Measurements from ENCODE around the gene TNP2. TPM values are rescaled to one million over a fixed set of nuclear protein-coding genes. Genes with fewer than 3 reads are reported as not detected.
"Not testable (repeated sequence)": the region's sequence is repeated elsewhere in the genome, so short reads cannot be mapped to it uniquely, and the experiment has no call there.

TNP2 gene
- total RNA-seq, 1 donor from 2014 or later = not detected

GRCh38 chr16:11232852-11233726 lies 36.0 kb downstream of the TNP2 start:
- Mint-ChIP-seq H3K27me3 (ENCODE audit: low read depth) (no peaks in the 10 kb centered on the region), H3K4me3 (ENCODE audit: low read depth) (peak overlapping the region; percentile 56), H3K36me3 (ENCODE audit: low read depth) (no peaks in the 10 kb centered on the region), H3K27ac (peak overlapping the region; percentile 98), H3K9me3 (no peaks in the 10 kb centered on the region), H3K4me1 (ENCODE audit: low read depth) (peaks cover 76% of the 10 kb centered on the region)
- peak; percentile 91 for DNase-seq (ENCODE audit: low spot score)
- intact Hi-C loops (cut with micrococcal nuclease) = loop anchor here (1.0 kb wide), 2 partner anchors 128 to 181 kb away; no protein-coding TSS in a partner anchor

- intact Hi-C loops (cut with micrococcal nuclease) = no loop called here
These were observed 36.7 kb downstream of the TNP2 start for GRCh38 chr16:11232302-11232851.

DNA sequence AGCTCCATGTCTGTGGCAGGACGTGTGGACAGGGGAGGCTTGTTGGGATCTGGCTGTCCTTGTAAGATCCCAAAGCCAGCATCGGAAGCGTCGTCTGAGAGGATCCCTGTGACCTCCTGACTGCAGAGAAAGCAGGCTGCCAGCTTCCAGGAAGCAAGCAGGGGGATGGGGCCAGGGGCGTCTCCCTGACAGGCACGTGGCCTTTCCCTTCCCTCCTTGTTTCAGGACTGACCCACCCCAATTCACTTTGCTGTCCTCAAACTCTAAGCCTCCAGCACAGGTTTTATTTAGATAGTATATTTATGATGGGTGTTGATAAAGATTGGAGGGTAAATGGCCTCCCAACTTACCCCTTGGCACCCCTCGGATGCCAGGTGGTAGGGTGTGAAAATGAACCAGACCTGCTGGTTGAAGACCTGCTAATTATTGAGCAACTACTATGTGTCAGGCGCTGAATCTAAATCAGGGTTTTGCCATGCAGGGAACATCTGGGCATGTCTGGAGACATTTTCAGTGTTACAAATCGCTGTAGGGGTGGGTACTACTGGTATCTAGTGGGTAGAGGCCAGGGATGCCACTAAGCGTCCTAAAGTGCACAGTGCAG lies 37.7 kb downstream of the TNP2 start:
- Mint-ChIP-seq H3K4me3 (ENCODE audit: low read depth) (no peak overlapping the region), H3K4me1 (ENCODE audit: low read depth) (peaks cover 67% of the 10 kb centered on the region), H3K27me3 (ENCODE audit: low read depth) (no peaks in the 10 kb centered on the region), H3K36me3 (ENCODE audit: low read depth) (no peaks in the 10 kb centered on the region), H3K9me3 (no peaks in the 10 kb centered on the region), H3K27ac (peak overlapping the region; percentile 98)
- no peak for DNase-seq (ENCODE audit: low spot score)
- intact Hi-C loops (cut with micrococcal nuclease) = no loop called here

More at GRCh38 chr16:11232302-11232851, 36.7 kb downstream of the TNP2 start:
- Mint-ChIP-seq H3K4me3 (ENCODE audit: low read depth) (peak overlapping the region; percentile 54), H3K4me1 (ENCODE audit: low read depth) (peaks cover 75% of the 10 kb centered on the region), H3K36me3 (ENCODE audit: low read depth) (no peaks in the 10 kb centered on the region), H3K27ac (peak overlapping the region; percentile 98), H3K27me3 (ENCODE audit: low read depth) (no peaks in the 10 kb centered on the region), H3K9me3 (no peaks in the 10 kb centered on the region)
- no peak for DNase-seq (ENCODE audit: low spot score)

DNA sequence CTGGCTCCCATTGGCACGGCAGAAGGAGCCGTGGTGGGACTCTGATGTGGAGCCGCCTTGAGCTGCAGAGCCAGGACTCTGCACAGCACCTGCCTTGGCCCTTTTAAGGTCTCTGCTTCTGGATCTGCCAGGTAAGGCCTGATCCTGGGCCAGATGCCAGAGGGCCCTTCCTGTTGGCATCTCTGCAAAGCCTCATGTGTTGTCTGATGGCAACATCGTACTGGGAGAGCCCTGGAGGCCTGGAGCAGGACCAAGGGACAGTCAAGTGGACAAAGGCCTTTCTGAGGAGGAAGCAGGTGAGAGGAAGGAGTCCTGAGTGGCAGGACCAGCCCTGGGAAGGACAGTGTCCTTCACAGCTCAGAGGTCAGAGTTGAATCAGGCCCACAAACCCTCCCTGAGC lies 39.2 kb downstream of the TNP2 start:
- intact Hi-C loops (cut with micrococcal nuclease) = no loop called here

DNA sequence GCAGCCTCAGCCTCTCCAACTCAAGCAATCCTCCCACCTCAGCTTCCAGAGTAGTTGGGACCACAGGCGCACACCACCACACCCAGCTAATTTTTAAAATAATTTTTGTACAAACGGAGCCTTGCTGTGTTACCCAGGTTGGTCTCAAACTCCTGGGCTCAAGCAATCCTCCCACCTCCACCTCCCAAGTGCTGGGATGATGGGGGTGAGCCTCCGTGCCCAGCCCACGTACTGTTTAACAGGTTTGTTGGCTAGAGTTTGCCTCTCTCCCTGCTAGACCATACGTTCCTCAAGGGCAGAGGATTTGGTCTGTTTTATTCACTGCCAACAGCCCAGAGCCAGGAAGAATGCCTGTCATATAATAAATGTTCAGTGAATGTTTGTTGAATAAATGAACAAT lies 39.7 kb downstream of the TNP2 start:
- no peaks in the 10 kb centered on the region for H3K36me3 Mint-ChIP-seq (ENCODE audit: low read depth)
- no peaks in the 10 kb centered on the region for H3K9me3 Mint-ChIP-seq
- H3K4me1 Mint-ChIP-seq (ENCODE audit: low read depth) = peaks cover 73% of the 10 kb centered on the region
- intact Hi-C loops (cut with micrococcal nuclease) = no loop called here
- no peak for DNase-seq (ENCODE audit: low spot score)
- no peaks in the 10 kb centered on the region for H3K27me3 Mint-ChIP-seq (ENCODE audit: low read depth)
- H3K27ac Mint-ChIP-seq = peak overlapping the region; percentile 56
- H3K4me3 Mint-ChIP-seq (ENCODE audit: low read depth) = no peak overlapping the region

More for the DNA sequence above, 39.2 kb downstream of the TNP2 start:
- Mint-ChIP-seq H3K9me3 (no peaks in the 10 kb centered on the region), H3K4me1 (ENCODE audit: low read depth) (peaks cover 72% of the 10 kb centered on the region), H3K4me3 (ENCODE audit: low read depth) (no peak overlapping the region), H3K27ac (peak overlapping the region; percentile 56), H3K27me3 (ENCODE audit: low read depth) (no peaks in the 10 kb centered on the region), H3K36me3 (ENCODE audit: low read depth) (no peaks in the 10 kb centered on the region)
- DNase-seq (ENCODE audit: low spot score) = no peak

- no peaks in the 10 kb centered on the region for H3K9me3 Mint-ChIP-seq
- H3K4me3 Mint-ChIP-seq (ENCODE audit: low read depth) = peak overlapping the region; percentile 76
- H3K27ac Mint-ChIP-seq = peak overlapping the region; percentile 100
- intact Hi-C loops (cut with micrococcal nuclease) = loop anchor here (1.0 to 2.0 kb wide), 9 partner anchors 8 to 261 kb away; no protein-coding TSS in a partner anchor
- H3K36me3 Mint-ChIP-seq (ENCODE audit: low read depth) = peaks cover 2% of the 10 kb centered on the region
- H3K27me3 Mint-ChIP-seq (ENCODE audit: low read depth) = no peaks in the 10 kb centered on the region
- no peak for DNase-seq (ENCODE audit: low spot score)
- peaks cover 58% of the 10 kb centered on the region for H3K4me1 Mint-ChIP-seq (ENCODE audit: low read depth)
These were observed 43.2 kb downstream of the TNP2 start for GRCh38 chr16:11225677-11226549.

DNA sequence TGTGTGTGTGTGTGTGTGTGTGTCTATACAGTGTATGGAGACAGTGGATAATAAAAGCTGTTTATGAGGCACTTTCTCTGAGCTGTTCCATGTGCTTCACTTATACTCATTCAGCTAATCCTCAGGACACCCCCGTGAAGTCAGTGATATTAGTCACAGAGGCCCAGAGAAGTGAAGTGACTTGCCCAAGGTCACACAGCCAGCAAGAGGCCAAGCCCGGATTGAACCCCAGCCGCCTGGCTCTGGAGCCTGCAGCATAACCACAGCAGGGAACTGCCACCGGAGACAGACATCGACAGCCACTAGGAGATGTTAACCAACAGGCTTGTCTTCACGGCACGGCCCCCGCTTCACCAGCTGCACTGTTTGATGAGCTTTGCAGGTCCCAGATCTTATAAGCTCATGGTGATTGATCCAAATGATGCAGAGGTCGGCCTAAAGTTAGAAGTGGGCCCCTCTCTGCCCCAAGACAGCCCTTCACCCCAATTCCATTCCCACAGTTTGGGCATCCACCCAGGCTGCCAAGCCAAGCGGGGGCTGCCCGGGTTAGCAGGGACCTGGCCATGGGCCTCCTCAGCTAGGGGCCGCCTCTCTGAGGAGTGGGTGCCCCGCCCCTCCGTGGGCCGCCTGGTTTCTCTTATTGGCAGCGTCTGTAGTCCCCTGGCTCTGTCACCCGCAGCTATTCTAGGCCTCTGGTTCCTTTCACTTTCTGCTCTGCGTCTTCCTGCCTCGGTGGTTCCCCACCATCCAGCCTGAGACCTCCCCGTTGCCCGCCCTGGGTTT lies 44.0 kb downstream of the TNP2 start:
- Mint-ChIP-seq H3K36me3 (ENCODE audit: low read depth) (peaks cover 2% of the 10 kb centered on the region), H3K4me1 (ENCODE audit: low read depth) (peaks cover 56% of the 10 kb centered on the region), H3K4me3 (ENCODE audit: low read depth) (peak overlapping the region; percentile 76), H3K9me3 (no peaks in the 10 kb centered on the region), H3K27me3 (ENCODE audit: low read depth) (no peaks in the 10 kb centered on the region), H3K27ac (peak overlapping the region; percentile 100)
- DNase-seq (ENCODE audit: low spot score) = peak; percentile 86
- intact Hi-C loops (cut with micrococcal nuclease) = loop anchor here (1.0 to 2.0 kb wide), 11 partner anchors 9 to 260 kb away; no protein-coding TSS in a partner anchor

GRCh38 chr16:11224096-11224893 lies 44.8 kb downstream of the TNP2 start:
- Mint-ChIP-seq H3K27me3 (ENCODE audit: low read depth) (no peaks in the 10 kb centered on the region), H3K36me3 (ENCODE audit: low read depth) (peaks cover 2% of the 10 kb centered on the region), H3K4me1 (ENCODE audit: low read depth) (peaks cover 50% of the 10 kb centered on the region), H3K9me3 (no peaks in the 10 kb centered on the region), H3K27ac (peak overlapping the region; percentile 100), H3K4me3 (ENCODE audit: low read depth) (peak overlapping the region; percentile 76)
- DNase-seq (ENCODE audit: low spot score) = peak; percentile 70
- intact Hi-C loops (cut with micrococcal nuclease) = loop anchor here (1.0 to 2.0 kb wide), 5 partner anchors 43 to 155 kb away; no protein-coding TSS in a partner anchor

- H3K9me3 Mint-ChIP-seq = peaks cover 29% of the 10 kb centered on the region
- peaks cover 26% of the 10 kb centered on the region for H3K36me3 Mint-ChIP-seq (ENCODE audit: low read depth)
- H3K27ac Mint-ChIP-seq; H3K4me3 Mint-ChIP-seq (ENCODE audit: low read depth); intact Hi-C loops (cut with micrococcal nuclease); DNase-seq (ENCODE audit: low spot score); H3K27me3 Mint-ChIP-seq (ENCODE audit: low read depth): not testable (repeated sequence)
- H3K4me1 Mint-ChIP-seq (ENCODE audit: low read depth) = peaks cover 42% of the 10 kb centered on the region
These were observed 48.6 kb downstream of the TNP2 start for GRCh38 chr16:11220507-11220906.

- H3K4me1 Mint-ChIP-seq (ENCODE audit: low read depth) = peaks cover 29% of the 10 kb centered on the region
- no peak overlapping the region for H3K4me3 Mint-ChIP-seq (ENCODE audit: low read depth)
- H3K27ac Mint-ChIP-seq = peak overlapping the region; percentile 22
- DNase-seq (ENCODE audit: low spot score) = no peak
- intact Hi-C loops (cut with micrococcal nuclease) = no loop called here
- peaks cover 26% of the 10 kb centered on the region for H3K36me3 Mint-ChIP-seq (ENCODE audit: low read depth)
- no peaks in the 10 kb centered on the region for H3K27me3 Mint-ChIP-seq (ENCODE audit: low read depth)
- peaks cover 29% of the 10 kb centered on the region for H3K9me3 Mint-ChIP-seq
These were observed 49.9 kb downstream of the TNP2 start for GRCh38 chr16:11219178-11219577.

GRCh38 chr16:11218604-11218962 lies 50.5 kb downstream of the TNP2 start:
- Mint-ChIP-seq H3K4me3 (ENCODE audit: low read depth) (no peak overlapping the region), H3K36me3 (ENCODE audit: low read depth) (peaks cover 23% of the 10 kb centered on the region), H3K27me3 (ENCODE audit: low read depth) (no peaks in the 10 kb centered on the region), H3K27ac (peak overlapping the region; percentile 22), H3K9me3 (peaks cover 29% of the 10 kb centered on the region), H3K4me1 (ENCODE audit: low read depth) (peaks cover 26% of the 10 kb centered on the region)
- DNase-seq (ENCODE audit: low spot score) = no peak
- intact Hi-C loops (cut with micrococcal nuclease) = no loop called here

Data from activated T-helper 2 cell treated with anti-CD3 and anti-CD28 coated beads, Interferon-gamma antibody, Interleukin-2, Interleukin-4, amounts not matched to agents 10 μg/mL and 5 μg/mL and 100 μg/mL, durations not matched to agents 14 hours and 24 hours and 36 hours (primary cell).